Panc1 (cell line): ENCODE measurements around the gene SLC24A4. TPM values are rescaled to one million over a fixed set of nuclear protein-coding genes. Genes with fewer than 3 reads are reported as not detected.

Experiments
- ATAC-seq: fragments of 200-7000 bp; cut with Tn5 transposase; 2 replicates; pipeline ENCODE4 v1.9.1; 2020; ENCODE audit warnings: mild to moderate bottlenecking, moderate library complexity
- BruUV-seq: library from RNA; stranded (reverse); fragments of 400-500 nt; replicated peaks from 2 replicates; lab custom pipeline; 2021; lab: Mats Ljungman, UMichigan
- CTCF ChIA-PET: fragments of 300-600 bp; sonication (Branson Sonifier 250); formaldehyde crosslinking; loops from one replicate; lab custom pipeline; 2022; ENCODE audit warnings: antibody characterized with exemption; lab: Charles Lee
- POLR2A ChIA-PET: fragments of 300-600 bp; sonication (Branson Sonifier 250); formaldehyde crosslinking; loops from one replicate; lab custom pipeline; 2022; ENCODE audit warnings: antibody characterized with exemption; lab: Charles Lee
- DNase-seq: peaks from one replicate; pipeline ENCODE4 v3.0.0-alpha.2; 2010; ENCODE audit warnings: low read depth, low spot score
- H3K27ac ChIP-seq: 2 replicates; pipeline ENCODE4 v1.5.1; 2011; ENCODE audit warnings: mild to moderate bottlenecking, low read length, inconsistent platforms
- H3K27me3 ChIP-seq: fragments of 200-500 bp; sonication (Bioruptor generic); 2 replicates; pipeline ENCODE4 v1.6.0; 2014; ENCODE audit warnings: low read length, inconsistent platforms; ENCODE audit not compliant: control insufficient read depth, insufficient read depth
- H3K36me3 ChIP-seq: fragments of 200-500 bp; sonication (Bioruptor generic); 2 replicates; pipeline ENCODE4 v1.5.1; 2014; ENCODE audit warnings: inconsistent platforms, mild to moderate bottlenecking, low read length, moderate library complexity; ENCODE audit not compliant: control insufficient read depth, insufficient read depth
- H3K4me1 ChIP-seq: 2 replicates; pipeline ENCODE4 v1.5.1; 2011; ENCODE audit warnings: inconsistent platforms, mild to moderate bottlenecking, low read length, moderate library complexity; ENCODE audit not compliant: control insufficient read depth, insufficient read depth
- H3K4me3 ChIP-seq, 2 experiments: 2 replicates each; pipeline ENCODE4 v1.5.1; 2011 to 2012; ENCODE audit warnings: low read depth in 2 of 2, low read length in 2 of 2, mild to moderate bottlenecking in 2 of 2, inconsistent platforms in 1 of 2, moderate library complexity in 1 of 2
- H3K9me3 ChIP-seq: fragments of 200-500 bp; sonication (Bioruptor generic); 2 replicates; pipeline ENCODE4 v1.5.1; 2014; ENCODE audit warnings: low read depth, mild to moderate bottlenecking, inconsistent platforms, low read length, moderate library complexity; ENCODE audit not compliant: control insufficient read depth, insufficient read depth
- POLR2AphosphoS5 ChIP-seq: IDR thresholded peaks from 2 replicates; pipeline ENCODE4 v1.6.1; 2012; ENCODE audit warnings: mild to moderate bottlenecking, low read depth, low read length, moderate library complexity
- REST ChIP-seq, 2 experiments: IDR thresholded peaks; 2 replicates each; pipeline ENCODE4 v1.6.1; 2011 to 2012; ENCODE audit warnings: low read depth in 2 of 2, control low read depth in 1 of 2, low read length in 1 of 2, mild to moderate bottlenecking in 1 of 2, moderate library complexity in 1 of 2; ENCODE audit not compliant: insufficient read depth in 1 of 2
- SIN3A ChIP-seq: IDR thresholded peaks from 2 replicates; pipeline ENCODE4 v1.6.1; 2012; ENCODE audit warnings: low read depth, mild to moderate bottlenecking, low read length, moderate library complexity, borderline replicate concordance; ENCODE audit not compliant: insufficient read depth
- TCF7L2 ChIP-seq: IDR thresholded peaks from 2 replicates; pipeline ENCODE4 v1.6.1; 2011; ENCODE audit warnings: mild to moderate bottlenecking, low read depth, low read length, inconsistent platforms
- in situ Hi-C: cut with HindIII; loops from 2 replicates; pipeline ENCODE4 v1.10.0; 2016; ENCODE audit warnings: low sequenced_read_pairs, low pct_unique_long_range_greater_than_20kb
- intact Hi-C: fragments of 100-400 bp; cut with micrococcal nuclease; formaldehyde crosslinking; loops from one replicate; pipeline ENCODE4 v1.10.0; 2022; ENCODE audit not compliant: unreplicated experiment
- total RNA-seq: library from RNA; stranded (reverse); gene quantifications from one replicate; pipeline ENCODE4 v1.2.1, GENCODE V29; 2021; ENCODE audit not compliant: unreplicated experiment
- TF ChIP-seq, protein P1 (sequence below): fragments of 450-650 bp; IDR thresholded peaks from 2 replicates; pipeline ENCODE4 v1.5.1; 2017; ENCODE audit warnings: mild to moderate bottlenecking

Gene SLC24A4
- total RNA-seq, 1 experiment from 2014 or later = not detected

DNA sequence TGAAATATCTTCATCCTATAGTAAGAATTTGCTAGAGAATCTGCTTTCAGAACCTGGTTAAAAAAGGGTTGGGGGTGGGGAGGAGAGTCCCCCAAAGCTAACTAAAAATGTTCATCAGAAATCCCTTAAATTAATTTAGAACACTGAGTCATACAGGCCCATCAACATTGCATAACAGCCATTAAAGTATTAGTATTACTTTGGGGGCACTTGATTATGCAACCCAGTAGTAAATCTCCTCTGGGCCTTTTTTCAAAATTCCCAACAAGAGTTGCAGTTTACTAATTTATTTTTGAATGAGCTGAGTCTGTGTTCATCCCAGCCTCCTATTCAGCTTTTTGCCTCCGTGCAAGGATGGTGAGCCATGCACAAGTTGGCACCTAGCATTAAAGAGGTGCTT, 8.8 kb upstream of the SLC24A4 start:
- Histone ChIP-seq H3K36me3 (no peaks in the 10 kb centered on the region), H3K27ac (no peak overlapping the region), H3K4me1 (no peaks in the 10 kb centered on the region), H3K4me3 (no peak overlapping the region), H3K9me3 (no peaks in the 10 kb centered on the region), H3K27me3 (no peaks in the 10 kb centered on the region)
- ChIA-PET CTCF (no interaction called here), POLR2A (no interaction called here)
- in situ Hi-C loops = no loop called here
- no peak for ATAC-seq
- intact Hi-C loops = no loop called here
- BruUV-seq = no TSS peak
- DNase-seq = no peak
- TF ChIP-seq SIN3A = no peak
- TF ChIP-seq POLR2AphosphoS5 = no peak
- TF ChIP-seq, protein P1, sequence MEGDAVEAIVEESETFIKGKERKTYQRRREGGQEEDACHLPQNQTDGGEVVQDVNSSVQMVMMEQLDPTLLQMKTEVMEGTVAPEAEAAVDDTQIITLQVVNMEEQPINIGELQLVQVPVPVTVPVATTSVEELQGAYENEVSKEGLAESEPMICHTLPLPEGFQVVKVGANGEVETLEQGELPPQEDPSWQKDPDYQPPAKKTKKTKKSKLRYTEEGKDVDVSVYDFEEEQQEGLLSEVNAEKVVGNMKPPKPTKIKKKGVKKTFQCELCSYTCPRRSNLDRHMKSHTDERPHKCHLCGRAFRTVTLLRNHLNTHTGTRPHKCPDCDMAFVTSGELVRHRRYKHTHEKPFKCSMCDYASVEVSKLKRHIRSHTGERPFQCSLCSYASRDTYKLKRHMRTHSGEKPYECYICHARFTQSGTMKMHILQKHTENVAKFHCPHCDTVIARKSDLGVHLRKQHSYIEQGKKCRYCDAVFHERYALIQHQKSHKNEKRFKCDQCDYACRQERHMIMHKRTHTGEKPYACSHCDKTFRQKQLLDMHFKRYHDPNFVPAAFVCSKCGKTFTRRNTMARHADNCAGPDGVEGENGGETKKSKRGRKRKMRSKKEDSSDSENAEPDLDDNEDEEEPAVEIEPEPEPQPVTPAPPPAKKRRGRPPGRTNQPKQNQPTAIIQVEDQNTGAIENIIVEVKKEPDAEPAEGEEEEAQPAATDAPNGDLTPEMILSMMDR = no peak
- TF ChIP-seq TCF7L2 = no peak
- TF ChIP-seq REST (IDR thresholded peaks at IDR 0.05; ENCODE audit: insufficient read depth in 1 of 2, low read depth in 2 of 2, low read length in 1 of 2) = no peak

DNA sequence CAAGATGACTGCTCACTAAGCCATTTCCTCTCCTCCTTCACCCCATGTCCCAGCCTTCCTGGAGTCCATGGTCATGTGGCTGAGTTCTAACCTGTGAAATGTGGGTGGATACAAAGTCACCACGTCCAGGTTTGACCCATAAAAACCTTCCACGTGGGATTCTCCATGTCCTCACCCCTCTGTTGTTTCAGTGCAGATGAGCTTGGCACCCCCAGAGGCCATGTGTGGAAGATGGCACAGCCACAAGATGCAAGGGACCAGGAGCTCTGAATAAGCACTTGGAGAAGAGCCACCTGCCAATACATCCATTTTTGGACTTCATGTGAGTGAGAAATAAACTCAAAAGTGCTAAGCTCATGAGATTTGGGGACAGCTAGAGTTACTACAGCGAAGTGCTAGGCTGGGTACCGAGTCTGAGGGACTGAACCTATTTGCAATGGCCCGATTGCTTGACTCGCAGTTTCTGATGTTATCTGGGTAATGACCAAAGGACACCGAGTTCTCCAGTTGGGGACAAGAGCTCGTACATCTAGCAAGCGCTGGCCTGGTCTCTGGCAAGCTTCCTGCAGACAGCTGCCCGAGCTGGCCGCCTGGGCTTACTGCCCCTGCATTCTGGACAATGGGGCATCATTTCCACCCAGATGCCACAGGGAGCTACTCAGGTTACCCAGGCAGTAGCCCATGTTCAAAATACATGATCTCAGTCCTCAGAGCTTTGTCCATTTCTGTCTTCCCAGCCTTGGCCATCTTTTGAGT, 7.7 kb upstream of the SLC24A4 start:
- no peak for TF ChIP-seq TCF7L2
- no peak for TF ChIP-seq SIN3A
- TF ChIP-seq REST (IDR thresholded peaks at IDR 0.05; ENCODE audit: insufficient read depth in 1 of 2, low read depth in 2 of 2, low read length in 1 of 2) = no peak
- TF ChIP-seq, protein P1 = no peak
- no peak for TF ChIP-seq POLR2AphosphoS5
- no peaks in the 10 kb centered on the region for H3K36me3 ChIP-seq
- H3K4me3 ChIP-seq = no peak overlapping the region
- CTCF ChIA-PET = no interaction called here
- no peak overlapping the region for H3K27ac ChIP-seq
- in situ Hi-C loops (no loop called here), intact Hi-C loops (no loop called here)
- DNase-seq (no peak), ATAC-seq (no peak)
- no peaks in the 10 kb centered on the region for H3K9me3 ChIP-seq
- BruUV-seq = no TSS peak
- H3K27me3 ChIP-seq = no peaks in the 10 kb centered on the region
- H3K4me1 ChIP-seq = no peaks in the 10 kb centered on the region
- POLR2A ChIA-PET = no interaction called here
